Measurements from ENCODE around the gene CLRN1. TPM values are rescaled to one million over a fixed set of nuclear protein-coding genes. Genes with fewer than 3 reads are reported as not detected.

Gene CLRN1
- total RNA-seq, 1 donor from 2014 or later: not detected

DNA sequence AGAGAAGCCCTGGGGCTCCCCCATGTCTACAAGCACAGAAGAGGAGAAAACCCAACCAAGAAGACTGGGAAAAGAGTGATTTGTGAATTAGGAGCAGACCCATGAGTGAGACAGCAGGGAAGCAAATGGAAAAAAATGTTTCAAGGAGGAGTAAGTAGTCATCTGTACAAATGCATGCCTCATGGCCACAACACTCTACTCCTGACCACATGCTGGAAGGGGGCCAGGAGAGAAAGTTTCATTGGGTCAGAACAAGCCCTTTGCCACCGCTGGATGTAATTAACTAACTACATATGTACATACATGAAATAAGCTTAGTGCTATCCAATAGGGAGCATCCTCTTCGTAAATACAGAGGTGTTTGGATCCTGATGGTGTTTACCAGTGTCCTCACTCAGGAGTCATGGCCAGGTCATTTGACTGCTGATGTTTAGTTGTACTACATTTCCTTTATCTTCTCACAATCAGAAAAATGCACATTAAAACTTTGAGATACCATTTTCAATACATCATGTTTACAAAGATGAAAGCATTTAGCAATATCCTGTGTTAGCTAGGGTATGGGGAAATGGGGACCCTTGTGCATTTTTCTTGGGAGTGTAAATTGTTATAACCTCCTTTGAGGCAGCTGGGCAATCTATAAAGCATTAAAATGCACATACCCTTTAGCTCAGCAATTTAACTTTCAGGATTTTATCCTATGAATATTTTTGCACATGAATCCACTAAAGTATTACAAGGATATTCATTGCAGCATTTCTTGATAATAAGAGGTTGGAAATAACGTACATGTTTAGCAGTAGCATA, 27.1 kb downstream of the CLRN1 start:
- no peak overlapping the region for H3K27ac Mint-ChIP-seq (ENCODE audit: unreplicated experiment)

DNA sequence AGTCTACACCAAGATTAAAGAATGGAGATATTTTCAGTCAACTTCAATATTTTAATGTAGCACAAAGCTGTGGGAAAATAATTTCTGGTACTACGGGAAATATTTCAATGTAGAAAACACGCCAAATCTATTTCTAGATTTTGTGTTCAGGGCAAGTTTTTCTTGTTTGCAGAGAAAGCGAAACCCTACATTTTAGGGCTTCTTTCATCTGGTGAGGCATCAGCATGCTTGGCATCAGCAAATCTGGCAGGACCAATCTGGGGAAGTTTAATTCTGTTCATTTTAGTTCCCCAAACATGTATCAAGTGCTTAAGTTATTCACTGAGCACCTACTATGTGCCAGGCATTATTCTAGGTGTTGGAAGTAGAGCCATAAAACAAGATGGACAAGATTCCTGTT, 30.3 kb downstream of the CLRN1 start:
- TF ChIP-seq, protein P1, sequence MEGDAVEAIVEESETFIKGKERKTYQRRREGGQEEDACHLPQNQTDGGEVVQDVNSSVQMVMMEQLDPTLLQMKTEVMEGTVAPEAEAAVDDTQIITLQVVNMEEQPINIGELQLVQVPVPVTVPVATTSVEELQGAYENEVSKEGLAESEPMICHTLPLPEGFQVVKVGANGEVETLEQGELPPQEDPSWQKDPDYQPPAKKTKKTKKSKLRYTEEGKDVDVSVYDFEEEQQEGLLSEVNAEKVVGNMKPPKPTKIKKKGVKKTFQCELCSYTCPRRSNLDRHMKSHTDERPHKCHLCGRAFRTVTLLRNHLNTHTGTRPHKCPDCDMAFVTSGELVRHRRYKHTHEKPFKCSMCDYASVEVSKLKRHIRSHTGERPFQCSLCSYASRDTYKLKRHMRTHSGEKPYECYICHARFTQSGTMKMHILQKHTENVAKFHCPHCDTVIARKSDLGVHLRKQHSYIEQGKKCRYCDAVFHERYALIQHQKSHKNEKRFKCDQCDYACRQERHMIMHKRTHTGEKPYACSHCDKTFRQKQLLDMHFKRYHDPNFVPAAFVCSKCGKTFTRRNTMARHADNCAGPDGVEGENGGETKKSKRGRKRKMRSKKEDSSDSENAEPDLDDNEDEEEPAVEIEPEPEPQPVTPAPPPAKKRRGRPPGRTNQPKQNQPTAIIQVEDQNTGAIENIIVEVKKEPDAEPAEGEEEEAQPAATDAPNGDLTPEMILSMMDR (IDR thresholded peaks at IDR 0.05; ENCODE audit: unreplicated experiment): no peak
- Mint-ChIP-seq H3K4me1 (ENCODE audit: unreplicated experiment) (no peaks in the 10 kb centered on the region), H3K27ac (ENCODE audit: unreplicated experiment) (no peak overlapping the region), H3K4me3 (ENCODE audit: unreplicated experiment) (no peak overlapping the region), H3K9me3 (ENCODE audit: unreplicated experiment) (no peaks in the 10 kb centered on the region), H3K36me3 (ENCODE audit: low read depth, unreplicated experiment) (no peaks in the 10 kb centered on the region), H3K27me3 (ENCODE audit: unreplicated experiment) (no peaks in the 10 kb centered on the region)
- no peak for DNase-seq (ENCODE audit: low spot score)

More for the DNA sequence above, 27.1 kb downstream of the CLRN1 start:
- no peak for DNase-seq (ENCODE audit: low spot score)
- TF ChIP-seq, protein P1 (IDR thresholded peaks at IDR 0.05; ENCODE audit: unreplicated experiment): no peak
- Mint-ChIP-seq H3K4me3 (ENCODE audit: unreplicated experiment) (no peak overlapping the region), H3K4me1 (ENCODE audit: unreplicated experiment) (no peaks in the 10 kb centered on the region), H3K36me3 (ENCODE audit: low read depth, unreplicated experiment) (no peaks in the 10 kb centered on the region), H3K27me3 (ENCODE audit: unreplicated experiment) (no peaks in the 10 kb centered on the region), H3K9me3 (ENCODE audit: unreplicated experiment) (no peaks in the 10 kb centered on the region)

DNA sequence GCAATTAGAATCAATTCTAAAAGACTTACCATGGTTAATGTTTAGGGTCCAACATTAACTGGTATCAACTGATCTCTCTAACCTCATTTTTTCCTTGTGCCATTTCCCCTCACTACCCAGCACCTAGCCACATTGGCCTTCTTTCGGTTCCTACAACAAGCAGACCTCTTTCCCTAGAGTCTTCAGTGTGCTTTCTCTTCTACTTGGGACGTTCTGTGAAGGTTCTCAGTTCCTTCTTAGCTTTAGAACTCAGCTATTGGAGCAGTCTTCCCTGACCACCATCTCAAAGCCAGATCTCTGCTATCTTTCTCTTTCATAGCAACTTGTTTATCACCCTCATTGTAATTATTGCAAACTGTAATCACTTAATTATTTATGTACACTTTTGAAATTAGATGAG, 35.8 kb downstream of the CLRN1 start:
- H3K4me3 Mint-ChIP-seq (ENCODE audit: unreplicated experiment): no peak overlapping the region
- H3K27ac Mint-ChIP-seq (ENCODE audit: unreplicated experiment): no peak overlapping the region
- TF ChIP-seq, protein P1 (IDR thresholded peaks at IDR 0.05; ENCODE audit: unreplicated experiment): no peak
- H3K27me3 Mint-ChIP-seq (ENCODE audit: unreplicated experiment): peaks cover 1% of the 10 kb centered on the region
- no peaks in the 10 kb centered on the region for H3K9me3 Mint-ChIP-seq (ENCODE audit: unreplicated experiment)
- no peak for DNase-seq (ENCODE audit: low spot score)
- no peaks in the 10 kb centered on the region for H3K36me3 Mint-ChIP-seq (ENCODE audit: low read depth, unreplicated experiment)
- no peaks in the 10 kb centered on the region for H3K4me1 Mint-ChIP-seq (ENCODE audit: unreplicated experiment)

GRCh38 chr3:150933473-150933995, 39.0 kb downstream of the CLRN1 start:
- TF ChIP-seq, protein P1 (IDR thresholded peaks at IDR 0.05; ENCODE audit: unreplicated experiment): no peak
- no peaks in the 10 kb centered on the region for H3K4me1 Mint-ChIP-seq (ENCODE audit: unreplicated experiment)
- H3K27ac Mint-ChIP-seq (ENCODE audit: unreplicated experiment): no peak overlapping the region
- peaks cover 1% of the 10 kb centered on the region for H3K27me3 Mint-ChIP-seq (ENCODE audit: unreplicated experiment)
- H3K9me3 Mint-ChIP-seq (ENCODE audit: unreplicated experiment): no peaks in the 10 kb centered on the region
- H3K4me3 Mint-ChIP-seq (ENCODE audit: unreplicated experiment): no peak overlapping the region
- no peak for DNase-seq (ENCODE audit: low spot score)
- H3K36me3 Mint-ChIP-seq (ENCODE audit: low read depth, unreplicated experiment): no peaks in the 10 kb centered on the region

DNA sequence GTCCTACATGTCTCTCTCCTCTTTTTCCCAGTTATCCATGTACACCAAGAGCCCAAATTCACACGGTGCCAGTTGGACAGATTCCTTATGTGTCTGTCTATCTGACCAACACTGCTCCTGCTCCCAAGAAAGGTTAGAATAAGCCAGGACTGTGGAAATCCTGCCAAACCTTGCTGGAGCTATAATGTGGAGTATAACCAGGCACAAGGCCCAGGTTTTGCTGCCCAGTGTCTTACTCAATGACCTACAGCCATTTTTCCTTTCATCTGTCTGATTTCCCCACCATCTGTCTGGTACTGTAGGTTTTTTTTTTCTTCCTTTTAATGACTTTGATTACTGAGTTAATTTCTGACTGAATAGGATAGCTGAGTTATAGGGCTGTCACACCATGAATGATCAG, 40.8 kb downstream of the CLRN1 start:
- Mint-ChIP-seq H3K9me3 (ENCODE audit: unreplicated experiment) (no peaks in the 10 kb centered on the region), H3K27me3 (ENCODE audit: unreplicated experiment) (peaks cover 1% of the 10 kb centered on the region)

More for the DNA sequence above, 40.8 kb downstream of the CLRN1 start:
- Mint-ChIP-seq H3K27ac (ENCODE audit: unreplicated experiment) (no peak overlapping the region), H3K4me3 (ENCODE audit: unreplicated experiment) (no peak overlapping the region), H3K4me1 (ENCODE audit: unreplicated experiment) (no peaks in the 10 kb centered on the region), H3K36me3 (ENCODE audit: low read depth, unreplicated experiment) (no peaks in the 10 kb centered on the region)
- no peak for DNase-seq (ENCODE audit: low spot score)
- TF ChIP-seq, protein P1 (IDR thresholded peaks at IDR 0.05; ENCODE audit: unreplicated experiment): no peak

Data from endothelial cell (in vitro differentiated cells).